GM21447 (cell line): Measurements from ENCODE around the gene CTSW.

Experiments used
- ATAC-seq: cut with Tn5 transposase; IDR thresholded peaks from one replicate; pipeline ENCODE4 v1.9.1; 2021; ENCODE audit not compliant: unreplicated experiment

Gene CTSW

DNA sequence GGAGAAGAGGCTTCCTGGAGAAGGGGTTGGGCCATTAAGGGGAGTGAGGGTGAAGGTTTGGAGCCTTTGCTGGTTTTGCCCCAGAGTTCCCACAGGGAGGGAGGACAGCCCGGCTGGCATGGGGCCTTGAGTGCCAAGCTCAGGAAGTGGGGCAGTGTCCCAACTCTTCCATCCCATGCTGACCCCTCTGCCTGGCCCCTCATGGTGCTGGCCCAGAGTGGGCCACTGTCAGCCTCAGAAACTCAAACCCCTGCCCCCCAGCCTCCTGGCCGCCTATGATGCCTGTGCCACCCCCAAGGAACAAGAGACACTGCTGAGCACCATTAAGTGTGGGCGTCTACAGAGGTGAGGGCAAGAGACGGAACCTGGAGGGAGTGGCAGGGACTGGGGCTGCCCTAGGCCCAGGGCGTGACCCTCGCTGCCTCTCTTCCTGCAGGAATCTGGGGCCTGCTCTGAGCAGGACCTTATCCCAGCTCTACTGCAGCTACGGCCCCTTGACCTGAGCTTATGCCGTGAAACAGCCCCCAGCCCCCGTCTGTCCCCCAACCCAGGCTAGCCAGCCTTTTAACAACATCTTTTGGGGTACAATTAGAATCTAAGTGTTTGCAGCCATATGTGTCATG lies 14.0 kb upstream of the CTSW start:
- ATAC-seq: no peak

DNA sequence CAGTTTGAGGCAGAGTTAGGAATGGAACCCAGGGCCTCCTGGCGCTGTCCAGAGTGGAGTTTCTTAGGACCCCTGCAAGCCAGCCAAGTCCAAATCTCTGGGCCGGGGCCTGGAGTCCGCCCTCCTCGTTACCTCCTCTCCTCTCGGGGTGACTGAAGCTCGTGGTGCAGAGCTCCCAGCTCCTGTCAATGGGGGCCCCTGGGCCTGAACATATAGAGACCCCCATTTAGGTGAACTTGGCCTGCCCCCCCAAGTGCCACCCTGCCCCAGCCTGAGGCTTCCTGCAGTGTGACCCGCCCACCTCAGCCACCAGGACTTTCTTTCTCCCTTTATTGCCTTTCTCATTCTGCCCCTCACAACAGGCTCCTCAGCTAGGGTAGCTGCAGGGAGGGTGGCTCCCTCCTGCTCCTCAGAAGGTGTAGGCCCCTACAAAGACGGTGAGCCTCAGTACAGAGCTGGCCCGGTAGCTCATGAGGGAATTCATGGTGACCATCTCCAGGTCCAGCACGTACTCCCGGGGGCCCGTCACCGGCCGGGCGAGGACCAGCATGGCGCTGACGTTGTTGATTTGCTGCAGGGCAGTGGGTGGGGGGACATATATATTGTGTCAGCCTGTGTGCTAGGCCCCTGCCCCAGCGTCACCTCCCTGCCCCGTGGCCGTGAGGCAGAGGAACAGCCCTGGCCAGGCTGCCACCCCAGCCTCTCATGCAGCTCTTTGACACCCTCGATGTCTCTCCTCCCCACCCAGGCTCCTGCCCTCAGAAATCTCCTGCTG lies 12.9 kb upstream of the CTSW start:
- no peak for ATAC-seq

DNA sequence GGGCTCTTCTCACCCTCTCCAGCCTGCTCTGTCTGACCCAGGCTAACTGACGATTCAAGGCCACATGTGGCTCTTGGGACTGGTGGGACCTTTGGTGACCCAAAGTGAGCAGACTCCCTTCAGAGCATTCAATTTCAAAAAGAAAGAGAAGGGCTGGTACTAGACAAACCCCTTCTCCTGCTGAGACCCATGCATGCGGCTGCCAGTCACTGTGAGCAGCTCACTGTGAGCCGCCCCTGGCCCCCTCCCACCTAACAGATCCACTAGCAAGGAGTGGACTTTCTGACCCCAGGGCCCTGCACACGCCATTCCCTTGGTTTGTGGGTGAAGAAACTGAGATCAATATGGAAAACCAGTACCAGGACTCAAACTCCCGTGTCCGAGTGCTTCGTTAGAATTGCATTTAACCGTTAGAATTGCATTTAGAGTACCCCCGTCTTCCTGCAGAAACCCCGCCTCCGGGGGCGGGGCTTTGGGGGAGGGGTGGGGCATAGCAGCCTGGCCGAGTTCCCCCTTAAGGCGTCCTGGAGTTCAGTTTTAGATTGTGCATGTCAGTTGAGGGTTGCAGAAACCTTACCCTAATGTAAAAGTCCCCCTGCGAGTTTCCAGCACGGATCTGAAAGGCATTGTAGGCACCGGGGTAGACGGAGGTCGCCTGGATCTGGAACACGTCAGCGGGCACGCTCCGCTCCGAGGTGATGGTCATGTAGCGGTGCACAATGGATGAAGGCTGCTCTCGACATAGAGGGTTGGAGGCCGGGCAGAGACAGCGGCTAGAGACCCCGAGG lies 12.2 kb upstream of the CTSW start:
- ATAC-seq: no peak

DNA sequence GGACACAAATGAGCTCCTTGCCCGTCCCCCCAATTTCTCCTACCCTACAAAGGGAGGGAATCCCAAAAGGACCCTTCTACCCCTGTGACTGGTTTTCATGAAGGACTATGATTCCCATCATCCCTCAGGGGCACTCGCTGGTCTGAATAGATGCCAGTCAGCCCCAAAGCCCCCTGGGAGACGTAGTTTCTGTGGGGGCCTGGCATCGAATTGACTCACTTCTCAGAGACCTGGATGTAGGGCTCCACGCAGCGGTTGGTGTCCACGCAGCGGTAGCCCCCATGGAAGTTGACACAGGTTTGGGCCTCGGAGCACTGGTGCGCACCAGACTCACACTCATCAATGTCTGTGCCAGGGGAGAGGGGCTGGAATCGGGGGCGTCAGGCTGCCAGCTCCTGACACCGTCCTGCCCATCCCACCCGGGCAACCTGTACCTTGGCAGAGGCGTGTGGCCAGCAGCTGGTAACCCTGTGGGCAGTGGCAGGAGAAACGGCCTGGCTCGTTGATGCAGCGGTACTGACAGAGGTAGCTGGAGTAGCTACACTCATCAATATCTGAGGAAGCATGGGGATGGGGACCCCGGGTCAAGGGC lies 11.5 kb upstream of the CTSW start:
- ATAC-seq: no peak

DNA sequence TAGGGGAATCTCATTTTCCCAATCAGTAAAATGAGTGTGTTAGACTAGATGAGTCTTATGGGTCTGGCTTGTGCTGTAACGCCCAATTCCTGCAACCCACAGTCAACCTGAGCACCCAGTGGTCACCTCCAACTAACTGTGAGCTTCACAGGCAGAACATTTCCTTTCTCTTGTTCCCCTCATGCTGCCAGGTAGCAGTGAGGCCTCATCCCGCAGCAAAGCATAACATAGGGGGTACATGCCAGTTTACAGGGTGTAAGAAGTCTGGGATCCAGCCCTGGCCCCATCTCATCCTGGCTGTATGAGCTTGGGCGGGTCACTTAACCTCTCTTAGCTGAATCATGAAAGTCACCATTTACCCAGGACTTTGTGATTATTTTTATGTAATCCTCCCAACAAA lies 10.7 kb upstream of the CTSW start:
- no peak for ATAC-seq

DNA sequence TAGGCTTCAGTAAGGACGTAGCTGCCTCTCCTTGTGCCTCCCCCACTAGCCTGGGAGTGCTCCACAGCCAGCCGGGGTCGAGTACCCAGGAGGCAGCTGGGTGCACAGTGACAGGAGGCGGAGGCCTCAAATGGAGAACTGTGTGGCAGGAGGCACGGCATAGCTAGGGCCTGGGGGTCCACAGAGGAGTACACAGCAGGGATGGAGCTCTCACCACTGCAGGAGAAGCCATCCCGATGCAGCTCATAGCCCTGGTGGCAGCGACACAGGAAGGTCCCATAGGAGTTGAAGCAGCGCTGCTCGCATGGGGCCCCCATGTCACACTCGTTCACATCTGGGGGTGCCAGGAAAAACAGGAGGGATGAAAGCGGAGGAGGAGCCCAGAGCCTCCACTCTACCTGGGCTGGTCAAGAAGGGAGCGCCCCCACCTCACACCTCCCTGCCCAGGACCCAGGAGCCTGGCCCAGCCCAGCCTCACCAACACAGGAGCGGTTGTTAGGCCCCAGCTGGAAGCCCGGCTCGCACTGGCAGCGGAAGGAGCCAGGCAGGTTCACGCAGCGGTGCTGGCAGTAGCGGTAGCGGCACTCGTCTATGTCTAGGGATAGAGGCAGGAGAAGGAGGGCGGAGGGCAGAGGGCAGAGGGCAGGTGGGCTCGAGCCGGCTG lies 9.9 kb upstream of the CTSW start:
- ATAC-seq: no peak

DNA sequence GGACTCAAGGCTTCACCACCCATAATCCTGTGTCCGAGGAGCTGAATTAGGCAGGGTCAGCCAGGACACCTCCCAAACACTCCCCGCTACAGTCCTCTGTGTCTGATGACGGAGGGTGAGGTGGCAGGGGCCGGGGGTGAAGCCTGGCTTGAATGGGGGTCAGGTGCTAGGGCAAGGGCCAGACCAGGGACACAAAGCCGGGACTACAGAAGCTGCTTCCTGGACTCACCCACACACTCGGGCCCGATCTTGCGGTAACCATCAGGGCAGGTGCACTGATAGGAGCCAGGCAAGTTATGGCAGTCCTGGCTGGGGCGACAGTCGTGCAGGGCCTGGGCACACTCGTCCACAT lies 9.4 kb upstream of the CTSW start:
- no peak for ATAC-seq

DNA sequence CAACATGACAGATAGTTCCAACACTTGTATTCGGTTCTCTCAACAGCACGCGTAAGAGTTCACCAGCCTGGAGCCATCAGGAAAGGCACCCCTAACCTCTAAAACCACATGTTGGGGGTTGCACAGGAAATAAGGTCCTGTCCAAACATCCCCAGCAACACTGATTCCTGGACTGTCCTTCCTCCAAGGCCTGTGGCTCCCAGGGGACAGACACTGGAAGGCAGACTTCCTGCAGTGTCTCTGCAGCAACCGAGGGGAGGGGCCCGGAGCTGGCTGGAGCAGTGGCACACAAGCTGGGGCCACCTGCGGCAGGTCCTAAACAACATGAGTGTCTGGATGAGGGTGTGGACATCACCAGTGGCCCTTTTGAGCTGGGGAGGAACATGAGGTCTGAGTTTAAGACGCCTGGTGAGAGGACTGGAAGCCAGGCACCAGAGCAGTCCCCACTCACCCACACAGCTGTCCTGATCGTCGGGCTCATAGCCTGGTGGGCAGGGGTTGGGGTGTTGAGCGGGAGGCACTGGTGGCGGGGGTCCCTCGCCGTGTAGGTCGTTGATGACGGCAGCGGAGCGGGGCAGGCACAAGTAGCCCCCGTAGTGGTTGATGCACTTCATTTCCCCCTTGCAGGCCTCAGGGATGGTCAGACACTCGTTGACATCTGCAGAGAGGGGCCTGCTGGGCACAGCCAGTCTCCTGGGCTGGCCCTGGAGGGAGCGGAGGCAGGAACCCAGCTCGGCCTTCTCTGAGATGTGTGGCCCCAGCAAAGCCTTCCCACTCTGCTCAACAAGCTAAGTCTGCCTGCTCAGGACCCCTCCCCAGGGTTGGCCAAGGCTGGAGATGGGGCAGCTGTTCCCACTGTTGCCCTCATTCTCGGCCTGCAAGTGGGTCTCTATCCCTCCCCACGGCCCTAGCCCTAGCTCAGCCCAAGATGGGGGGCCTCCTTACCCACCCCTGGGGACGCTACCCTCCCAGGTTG lies 8.6 kb upstream of the CTSW start:
- ATAC-seq: no peak

DNA sequence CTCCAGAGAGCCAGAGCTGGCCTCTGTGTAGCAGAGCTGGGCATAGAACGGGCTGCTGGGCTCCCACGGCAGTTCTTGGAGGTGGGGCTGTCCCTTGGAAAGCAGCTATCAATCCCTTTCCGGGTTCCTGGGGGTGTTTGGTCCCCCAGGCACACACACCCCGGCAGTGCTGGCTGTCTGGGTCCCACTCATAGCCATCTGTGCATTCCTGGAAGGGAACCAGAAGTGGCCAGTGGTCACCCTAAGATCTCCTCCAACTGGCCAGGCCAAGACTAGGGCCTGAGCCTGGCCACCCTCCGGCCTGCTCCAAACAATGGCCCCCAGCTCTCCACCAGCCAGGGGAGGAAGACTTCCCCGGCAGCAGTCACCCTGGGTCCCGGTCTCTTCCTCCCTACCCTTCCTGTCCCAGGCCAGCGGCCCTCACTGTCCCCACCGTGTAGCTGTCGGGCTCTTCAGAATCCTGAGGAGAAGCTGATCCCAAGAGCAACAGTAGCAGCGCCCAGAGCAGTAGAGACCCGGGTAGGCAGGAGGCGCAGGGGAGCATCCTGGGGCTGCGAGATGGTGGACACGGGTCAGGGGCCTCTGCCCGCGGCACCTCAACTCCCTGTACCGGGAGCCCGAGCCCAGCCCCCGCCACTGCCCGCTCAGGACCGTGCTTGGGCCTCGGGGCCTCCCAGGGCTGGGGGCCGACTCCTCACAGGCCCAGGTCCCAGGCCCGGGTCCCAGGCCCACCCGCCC lies 7.7 kb upstream of the CTSW start:
- ATAC-seq: no peak

DNA sequence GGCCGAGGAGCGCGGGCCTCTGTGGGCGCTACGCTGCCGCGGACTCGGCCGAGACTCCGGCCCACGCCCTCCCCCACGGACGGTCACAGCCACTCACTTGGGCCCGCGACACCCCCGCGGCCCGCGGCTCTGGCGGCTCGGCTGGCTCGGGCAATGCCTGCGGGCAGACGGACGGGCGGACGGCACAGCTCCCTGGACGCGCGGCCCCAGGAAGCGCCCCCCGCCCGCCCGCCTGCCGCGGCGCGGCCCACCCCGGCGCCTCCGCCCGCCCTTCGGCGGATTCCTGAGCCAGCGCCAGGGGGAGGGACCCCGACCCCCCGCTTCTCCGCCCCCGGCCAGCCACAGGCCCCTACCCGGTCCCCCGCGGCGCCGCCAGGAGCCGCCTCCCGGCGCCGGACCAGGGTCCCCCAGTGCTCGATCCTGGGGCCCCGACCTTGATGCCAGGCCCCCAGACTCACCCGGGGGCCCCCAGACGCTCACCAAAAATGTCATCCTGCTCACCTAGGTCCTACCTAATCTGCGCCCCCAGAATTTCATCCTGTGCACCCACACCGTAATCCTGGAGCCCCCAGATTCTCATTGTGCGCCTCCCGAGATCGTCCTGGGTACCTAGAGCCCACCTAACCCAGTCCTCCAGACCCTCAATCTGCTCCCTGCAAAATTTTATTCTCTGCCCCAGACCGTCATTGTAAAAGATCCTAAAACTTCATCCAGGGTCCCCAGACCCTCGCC lies 6.9 kb upstream of the CTSW start, which contains the start of gene EFEMP2:
Gene EFEMP2, minus strand, starts transcription at position 215 of the 732 bp plus-strand sequence. CDS start 446 bp downstream, outside the sequence.
- ATAC-seq: no peak

DNA sequence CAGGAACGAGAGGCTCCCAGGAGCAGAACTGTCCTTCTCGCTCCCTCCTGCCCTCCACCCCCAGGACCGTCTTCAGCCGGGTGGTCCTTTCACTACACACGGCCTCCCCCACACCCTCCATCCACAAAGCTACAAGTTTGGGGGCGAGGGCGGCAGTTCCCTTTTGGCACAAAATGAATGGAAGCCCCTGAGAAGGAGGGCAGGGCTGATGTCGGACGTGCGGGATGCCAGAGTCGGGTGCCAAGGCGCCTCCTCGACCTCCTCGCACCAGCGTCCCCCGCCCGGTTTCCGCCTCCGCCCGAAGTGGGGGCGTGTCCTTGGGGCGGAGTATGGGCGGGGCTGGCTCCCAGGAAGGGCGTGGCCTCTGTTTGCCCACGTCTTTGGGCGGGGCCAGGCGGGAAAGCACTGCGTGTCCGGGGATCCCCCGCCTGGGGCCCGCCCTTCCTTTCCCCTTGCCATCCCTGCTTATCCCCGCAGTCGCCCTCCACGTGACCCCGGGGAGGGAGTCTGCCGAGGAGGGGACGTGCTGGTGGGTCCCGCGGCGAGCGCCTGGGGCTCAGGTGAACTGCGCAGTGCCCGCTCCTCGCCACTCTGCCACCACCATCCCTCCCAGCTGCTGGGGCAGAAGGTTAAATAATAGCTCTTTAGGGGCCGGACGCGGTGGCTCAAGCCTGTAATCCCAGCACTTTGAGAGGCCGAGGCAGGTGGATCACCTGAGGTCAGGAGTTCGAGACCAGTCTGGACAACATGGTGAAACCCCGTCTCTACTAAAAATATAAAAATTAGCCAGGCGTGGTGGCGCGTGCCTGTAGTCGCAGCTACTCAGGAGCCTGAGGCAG lies 6.1 kb upstream of the CTSW start:
- peak; percentile 73 for ATAC-seq

DNA sequence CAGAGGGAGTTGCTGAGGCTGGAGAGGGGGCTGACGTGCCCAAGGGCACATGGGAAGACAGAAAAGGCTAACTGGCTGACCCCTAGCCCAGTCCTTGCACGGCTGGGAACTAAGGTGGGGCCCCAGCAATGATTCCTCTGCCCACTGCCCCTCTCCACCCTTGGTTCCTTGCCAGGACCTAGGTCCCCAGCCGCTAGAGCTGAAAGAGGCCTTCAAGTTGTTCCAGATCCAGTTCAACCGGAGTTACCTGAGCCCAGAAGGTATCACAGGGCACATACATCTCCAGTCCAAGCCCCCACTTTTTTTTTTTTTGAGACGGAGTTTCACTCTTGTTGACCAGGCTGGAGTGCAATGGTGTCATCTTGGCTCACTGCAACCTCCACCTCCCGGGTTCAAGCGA lies 390 bp downstream of the CTSW start:
- no peak for ATAC-seq

DNA sequence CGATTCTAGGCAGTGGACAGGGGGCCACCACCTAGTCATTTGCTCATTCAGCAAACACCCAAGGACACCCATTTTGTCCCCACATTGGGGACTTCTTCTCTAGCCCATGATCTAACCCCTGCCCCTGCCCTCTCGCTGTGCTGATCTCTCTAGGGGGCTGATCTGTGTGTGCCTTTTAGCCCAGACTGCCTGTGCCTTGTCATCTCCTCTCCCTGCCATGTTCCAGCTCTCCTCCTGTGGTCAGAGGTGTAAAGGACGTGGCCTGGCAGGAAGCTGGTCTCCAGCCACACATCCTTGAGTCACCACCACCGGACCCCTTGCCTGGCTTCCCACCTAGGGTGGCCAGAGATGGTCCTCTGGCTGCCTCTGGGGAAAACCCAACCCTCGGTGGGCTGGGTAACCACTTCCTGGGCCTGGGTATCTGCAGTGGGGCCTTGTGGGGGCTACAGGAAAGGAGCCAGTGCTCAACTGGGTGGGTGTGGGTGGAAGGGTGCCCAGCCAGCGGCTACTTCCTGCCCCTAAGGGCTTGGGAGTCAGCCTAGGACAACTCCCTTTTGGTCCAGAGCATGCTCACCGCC lies 1.3 kb downstream of the CTSW start:
- ATAC-seq: no peak

DNA sequence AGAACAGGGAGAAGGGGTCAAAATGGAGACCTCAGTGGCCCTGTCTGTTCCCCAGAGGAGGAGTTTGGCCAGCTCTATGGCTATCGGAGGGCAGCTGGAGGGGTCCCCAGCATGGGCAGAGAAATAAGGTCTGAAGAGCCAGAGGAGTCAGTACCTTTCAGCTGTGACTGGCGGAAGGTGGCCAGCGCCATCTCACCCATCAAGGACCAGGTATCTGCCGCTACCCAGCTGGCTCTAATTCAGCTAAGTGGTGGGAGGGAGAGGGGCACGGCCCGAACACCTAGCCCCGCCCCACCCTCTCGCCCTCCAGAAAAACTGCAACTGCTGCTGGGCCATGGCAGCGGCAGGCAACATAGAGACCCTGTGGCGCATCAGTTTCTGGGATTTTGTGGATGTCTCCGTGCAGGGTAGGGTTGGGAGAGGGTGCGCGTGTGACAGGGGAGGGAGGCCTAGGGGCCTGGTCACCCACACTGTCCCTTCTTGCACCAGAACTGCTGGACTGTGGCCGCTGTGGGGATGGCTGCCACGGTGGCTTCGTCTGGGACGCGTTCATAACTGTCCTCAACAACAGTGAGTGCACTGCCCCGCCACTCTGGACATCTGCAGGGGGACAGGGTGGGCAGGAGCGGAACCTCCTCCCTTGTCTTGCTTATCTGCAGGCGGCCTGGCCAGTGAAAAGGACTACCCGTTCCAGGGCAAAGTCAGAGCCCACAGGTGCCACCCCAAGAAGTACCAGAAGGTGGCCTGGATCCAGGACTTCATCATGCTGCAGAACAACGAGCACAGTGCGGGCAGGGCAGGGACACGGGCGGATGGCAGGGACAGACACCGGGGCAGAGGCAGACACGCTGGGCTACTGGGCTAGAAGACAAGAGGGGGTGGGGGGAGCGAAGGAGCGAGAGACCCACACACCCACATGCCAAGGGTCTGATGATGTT lies 2.8 kb downstream of the CTSW start:
- no peak for ATAC-seq

DNA sequence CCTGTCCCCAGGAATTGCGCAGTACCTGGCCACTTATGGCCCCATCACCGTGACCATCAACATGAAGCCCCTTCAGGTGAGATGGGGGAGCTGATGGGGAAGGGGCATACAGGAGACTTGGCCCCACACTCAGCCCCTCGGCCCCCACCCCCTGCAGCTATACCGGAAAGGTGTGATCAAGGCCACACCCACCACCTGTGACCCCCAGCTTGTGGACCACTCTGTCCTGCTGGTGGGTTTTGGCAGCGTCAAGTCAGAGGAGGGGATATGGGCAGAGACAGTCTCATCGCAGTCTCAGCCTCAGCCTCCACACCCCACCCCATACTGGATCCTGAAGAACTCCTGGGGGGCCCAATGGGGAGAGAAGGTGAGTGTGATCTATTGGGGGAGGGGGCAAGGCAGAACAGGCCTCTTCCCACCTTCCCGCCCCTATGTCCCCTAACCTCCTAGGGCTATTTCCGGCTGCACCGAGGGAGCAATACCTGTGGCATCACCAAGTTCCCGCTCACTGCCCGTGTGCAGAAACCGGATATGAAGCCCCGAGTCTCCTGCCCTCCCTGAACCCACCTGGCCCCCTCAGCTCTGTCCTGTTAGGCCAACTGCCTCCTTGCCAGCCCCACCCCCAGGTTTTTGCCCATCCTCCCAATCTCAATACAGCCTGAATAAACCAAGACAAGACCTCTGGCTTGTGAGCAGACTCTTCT lies 3.6 kb downstream of the CTSW start:
- no peak for ATAC-seq
